Fibroblast of gingiva (primary cell): ENCODE data around the gene RPL13.
"Not testable (repeated sequence)": the region's sequence is repeated elsewhere in the genome, so short reads cannot be mapped to it uniquely, and the experiment has no call there.

Experiments
- DNase-seq: peaks from one replicate; pipeline ENCODE4 v3.0.0-alpha.2; 2011; ENCODE audit warnings: low read depth

The RPL13 gene

DNA sequence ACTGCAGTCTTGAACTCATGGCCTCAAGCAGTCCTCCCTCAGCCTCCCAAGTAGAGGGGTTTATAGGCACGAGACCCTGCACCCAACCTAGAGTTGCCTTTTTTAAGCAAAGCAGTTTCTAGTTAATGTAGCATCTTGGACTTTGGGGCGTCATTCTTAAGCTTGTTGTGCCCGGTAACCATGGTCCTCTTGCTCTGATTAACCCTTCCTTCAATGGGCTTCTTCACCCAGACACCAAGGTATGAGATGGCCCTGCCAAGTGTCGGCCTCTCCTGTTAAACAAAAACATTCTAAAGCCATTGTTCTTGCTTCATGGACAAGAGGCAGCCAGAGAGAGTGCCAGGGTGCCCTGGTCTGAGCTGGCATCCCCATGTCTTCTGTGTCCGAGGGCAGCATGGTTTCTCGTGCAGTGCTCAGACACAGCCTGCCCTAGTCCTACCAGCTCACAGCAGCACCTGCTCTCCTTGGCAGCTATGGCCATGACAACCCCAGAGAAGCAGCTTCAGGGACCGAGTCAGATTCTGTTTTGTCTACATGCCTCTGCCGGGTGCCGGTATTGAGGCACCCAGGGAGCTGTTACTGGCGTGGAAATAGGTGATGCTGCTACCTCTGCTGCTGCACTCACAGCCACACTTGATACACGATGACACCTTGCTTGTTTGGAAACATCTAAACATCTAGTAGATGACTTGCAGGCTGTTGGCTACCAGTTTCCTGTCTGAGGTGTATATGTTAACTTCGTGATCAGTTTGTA is 3.3 kb downstream of the RPL13 start:
- DNase-seq, result no peak

DNA sequence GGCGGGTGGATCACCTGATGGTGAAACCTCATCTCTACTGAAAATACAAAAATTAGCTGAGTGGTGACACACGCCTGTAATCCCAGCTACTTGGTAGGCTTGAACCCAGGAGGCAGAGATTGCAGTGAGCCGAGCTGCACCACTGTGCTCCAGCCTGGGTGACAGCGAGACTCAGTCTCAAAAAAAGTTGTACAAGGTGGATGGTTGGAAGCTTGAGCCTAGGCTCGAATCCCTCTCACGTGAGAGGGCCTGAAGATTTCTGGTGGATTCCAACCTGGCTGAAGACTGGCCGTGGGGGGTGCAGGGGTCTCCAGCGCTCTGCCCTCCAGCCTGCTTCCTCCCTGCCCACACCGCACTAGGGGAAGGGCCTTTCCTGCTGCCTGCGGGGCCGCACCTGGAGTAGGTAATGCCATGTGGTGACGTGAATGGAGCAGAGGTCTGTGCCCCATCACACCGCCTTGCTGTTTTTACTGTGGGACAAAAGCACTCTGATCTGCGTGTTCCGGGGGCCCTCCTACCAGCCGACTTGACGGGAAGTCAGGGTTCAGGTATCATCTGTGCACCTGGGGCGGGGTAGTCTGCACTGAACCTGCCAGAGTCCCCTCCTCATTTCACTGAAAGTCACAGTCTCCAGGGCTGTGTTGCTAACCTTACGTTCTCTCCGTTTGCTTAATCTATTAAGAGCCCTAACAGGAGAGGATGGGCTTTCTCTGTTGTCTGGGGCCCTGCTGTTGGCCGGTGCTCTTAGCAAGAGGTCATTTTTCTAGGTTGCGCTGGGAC is 4.2 kb downstream of the RPL13 start:
- DNase-seq, result no peak

DNA sequence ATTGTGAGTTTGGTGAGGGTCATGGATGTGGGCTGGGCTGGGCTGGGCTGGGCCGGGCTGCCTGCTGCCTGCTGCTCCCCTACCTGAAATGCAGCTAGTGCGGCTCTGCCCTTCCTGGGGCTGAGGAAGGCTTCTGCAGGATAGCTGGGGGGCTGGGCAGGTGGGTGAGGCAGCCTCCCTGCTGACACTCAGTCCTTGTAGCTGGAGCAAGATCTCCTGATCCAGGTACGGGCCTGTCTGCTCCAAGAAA is 4.7 kb downstream of the RPL13 start:
- DNase-seq, result no peak

DNA sequence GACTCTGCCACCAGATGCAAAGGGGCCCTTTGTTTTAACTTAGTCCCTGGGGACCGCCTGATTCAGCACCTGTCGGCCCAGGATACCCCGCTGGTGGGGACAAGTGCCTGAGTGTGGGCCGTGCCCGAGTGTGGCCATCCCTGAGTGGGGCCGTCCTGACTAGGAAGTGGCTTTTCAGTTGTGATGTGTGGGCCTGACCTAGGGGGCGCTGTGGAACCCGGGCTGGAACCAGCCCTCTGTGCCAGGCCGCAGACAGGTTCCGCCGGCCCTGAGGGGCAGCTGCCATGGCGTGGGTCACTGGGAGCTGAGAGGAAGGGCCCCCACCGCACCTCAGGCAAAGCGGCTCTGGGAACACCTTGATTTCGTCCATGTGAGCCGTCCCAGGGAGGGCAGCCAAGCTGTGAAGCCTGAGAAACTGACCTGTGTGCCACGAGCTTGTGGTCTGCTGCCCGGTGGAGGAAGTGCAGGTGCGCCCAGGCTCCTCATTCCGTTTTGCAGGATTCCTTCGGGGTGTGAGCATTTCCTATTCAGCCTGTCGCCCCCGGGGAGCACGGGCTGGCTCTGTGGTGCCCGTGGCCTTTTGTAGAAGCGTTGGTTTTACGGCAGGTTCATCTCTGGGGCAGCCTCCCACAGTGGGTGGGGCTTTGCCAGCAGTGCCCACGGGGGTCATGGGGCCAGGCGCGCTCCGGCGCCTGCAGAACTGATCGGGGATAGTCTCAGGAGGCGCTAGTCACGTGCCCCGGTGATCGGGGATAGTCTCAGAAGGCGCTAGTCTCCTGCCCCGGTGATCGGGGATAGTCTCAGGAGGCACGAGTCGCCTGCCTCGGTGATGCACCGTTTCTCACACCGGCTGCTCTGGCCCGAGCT is 5.3 kb downstream of the RPL13 start:
- DNase-seq, result peak; percentile 34

DNA sequence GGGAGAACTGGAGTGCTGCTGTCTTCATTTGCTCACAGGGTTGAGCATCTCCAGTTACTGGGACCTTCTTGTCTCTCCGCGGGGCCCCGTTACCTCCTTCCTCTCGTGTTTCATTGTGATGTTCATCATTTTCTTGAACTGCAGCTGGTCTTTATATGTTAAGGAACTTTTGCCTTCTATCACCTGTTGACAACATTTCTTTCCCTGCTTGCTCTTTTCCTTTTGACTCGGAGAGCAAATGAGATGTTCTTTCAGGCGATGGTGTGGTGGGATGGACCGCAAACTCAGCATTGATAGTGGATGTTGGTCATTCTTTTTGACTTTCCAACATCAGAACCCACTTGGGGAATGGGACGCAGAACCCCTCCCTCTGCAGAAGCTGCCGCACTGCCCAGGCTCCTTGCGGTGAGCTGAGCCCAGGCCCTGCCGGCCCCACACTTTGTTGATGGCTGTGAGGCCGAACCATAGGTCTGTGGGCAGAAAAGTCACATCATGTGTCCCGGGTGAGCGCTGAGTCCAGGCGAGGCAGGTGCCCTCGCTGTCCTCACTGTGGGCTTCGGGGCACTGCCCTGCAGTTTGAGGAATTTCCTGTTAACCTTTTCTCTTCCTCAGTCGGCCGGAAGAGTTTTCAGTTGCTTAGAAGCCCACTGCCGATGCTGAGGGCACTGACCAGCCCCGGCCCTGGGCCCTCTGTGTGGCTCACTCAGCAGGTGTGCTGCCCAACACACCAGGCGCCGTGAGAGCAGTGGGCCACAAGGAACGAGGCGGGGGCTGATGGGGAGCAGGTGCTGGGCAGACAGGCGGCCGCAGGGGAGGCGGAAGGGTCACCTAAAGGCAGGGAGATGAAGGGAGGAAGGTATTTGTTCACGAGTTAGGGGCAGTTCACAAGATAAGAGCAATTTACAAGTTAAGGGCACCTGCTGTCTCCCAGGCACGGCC is 7.4 kb downstream of the RPL13 start:
- DNase-seq, result no peak

DNA sequence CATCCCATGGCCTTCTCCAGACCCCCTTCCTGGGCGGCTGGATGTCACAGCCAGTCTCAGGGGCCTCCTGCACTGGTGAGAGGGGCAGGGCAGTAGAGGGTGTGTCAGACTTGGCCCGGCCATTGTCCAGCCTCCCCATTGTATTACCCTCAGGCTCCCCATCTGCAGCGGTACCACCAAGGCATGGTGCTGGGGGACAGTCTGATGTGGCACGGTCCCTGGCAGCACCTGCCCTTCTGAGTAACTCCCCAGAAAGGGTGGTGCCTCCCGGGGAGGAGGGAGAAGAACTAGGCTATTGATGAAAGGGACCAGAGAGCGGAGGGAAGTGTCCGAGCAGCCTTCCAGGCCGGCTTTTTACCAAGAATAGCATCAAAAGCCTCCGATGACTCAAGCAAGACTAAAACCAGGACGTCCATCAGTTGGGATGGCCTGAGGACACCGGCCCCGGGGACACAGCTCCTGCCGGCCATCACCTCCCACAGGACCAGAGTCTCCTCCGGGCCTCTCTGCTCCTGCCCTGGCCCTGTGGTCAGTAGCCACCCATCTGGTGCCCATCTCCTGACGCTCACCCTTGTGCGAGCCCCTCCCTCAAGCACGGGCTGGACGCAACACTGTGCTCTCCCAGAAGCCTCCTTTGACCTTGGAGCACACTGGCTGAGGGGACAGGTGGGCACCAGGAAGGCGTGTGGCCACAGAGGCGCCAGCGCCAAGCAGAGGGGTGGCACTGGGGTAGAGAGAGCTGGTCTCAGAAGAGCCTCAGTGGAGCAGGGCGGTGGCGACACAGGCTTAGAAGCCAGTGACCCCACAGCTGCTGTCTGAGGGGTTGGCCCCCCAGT is 9.2 kb downstream of the RPL13 start:
- no peak for DNase-seq

DNA sequence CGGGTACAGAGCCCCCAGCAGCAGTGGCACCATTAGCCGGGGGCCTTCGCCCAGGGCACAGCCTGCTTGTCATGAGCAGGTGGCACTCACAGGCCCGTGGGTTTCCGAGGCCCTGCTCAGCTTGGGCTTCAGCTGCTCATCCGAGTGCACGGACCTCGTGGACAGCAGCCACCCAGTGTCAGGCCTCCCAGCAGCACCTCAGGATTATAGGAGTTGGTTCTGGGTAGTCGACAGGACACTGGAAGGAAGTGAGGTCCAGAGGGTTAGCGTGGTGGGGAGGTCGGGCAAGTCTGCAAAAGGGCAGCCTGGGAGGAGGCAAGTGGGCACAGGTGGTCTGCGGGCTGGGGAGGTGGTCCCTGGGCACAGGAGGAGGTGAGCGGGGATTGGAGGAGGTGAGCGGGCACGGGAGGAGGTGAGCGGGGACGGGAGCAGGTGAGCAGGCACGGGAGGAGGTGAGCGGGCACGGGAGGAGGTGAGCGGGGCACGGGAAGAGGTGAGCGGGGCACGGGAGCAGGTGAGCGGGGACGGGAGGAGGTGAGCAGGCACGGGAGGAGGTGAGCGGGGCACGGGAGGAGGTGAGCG is 10.0 kb downstream of the RPL13 start:
- no peak for DNase-seq

DNA sequence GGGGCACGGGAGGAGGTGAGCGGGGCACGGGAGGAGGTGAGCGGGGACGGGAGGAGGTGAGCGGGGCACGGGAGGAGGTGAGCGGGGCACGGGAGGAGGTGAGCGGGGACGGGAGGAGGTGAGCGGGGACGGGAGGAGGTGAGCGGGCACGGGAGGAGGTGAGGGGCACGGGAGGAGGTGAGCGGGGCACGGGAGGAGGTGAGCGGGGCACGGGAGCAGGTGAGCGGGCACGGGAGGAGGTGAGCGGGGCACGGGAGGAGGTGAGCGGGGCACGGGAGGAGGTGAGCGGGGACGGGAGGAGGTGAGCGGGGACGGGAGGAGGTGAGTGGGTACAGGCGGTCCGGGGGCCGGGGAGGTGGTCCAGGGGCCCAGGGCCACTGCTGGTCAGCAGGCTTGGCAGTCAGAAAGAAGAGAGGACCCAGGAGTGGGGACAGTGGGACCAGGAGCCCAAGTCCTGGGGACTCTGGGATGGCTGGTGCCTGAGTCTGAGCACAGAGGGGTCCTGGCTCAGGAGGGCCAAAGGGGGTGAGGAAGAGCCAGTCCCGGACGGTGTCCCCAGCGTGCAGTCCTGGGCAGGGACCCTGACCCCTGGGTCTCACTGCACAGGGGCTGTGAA is 10.6 kb downstream of the RPL13 start:
- not testable (repeated sequence) for DNase-seq

DNA sequence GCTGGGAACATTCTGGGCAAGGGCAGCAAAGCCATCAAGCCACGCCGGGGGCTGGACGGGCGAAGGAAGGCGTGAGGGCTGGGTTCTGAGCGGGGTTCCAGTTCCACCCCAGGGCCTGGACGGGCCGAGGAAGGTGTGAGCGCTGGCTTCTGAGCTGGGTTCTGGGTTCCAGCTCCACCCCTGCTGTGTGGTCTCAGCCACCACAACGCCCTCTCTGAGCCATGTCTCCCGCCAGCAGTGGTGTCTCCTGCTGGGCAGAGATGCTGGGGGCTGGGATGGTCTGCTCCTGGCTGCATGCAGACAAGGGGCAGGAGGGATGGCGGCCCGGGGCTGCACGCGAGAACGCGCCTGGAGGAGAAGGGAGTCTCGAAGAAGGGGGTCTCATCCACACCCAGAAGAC is 11.2 kb downstream of the RPL13 start:
- no peak for DNase-seq

DNA sequence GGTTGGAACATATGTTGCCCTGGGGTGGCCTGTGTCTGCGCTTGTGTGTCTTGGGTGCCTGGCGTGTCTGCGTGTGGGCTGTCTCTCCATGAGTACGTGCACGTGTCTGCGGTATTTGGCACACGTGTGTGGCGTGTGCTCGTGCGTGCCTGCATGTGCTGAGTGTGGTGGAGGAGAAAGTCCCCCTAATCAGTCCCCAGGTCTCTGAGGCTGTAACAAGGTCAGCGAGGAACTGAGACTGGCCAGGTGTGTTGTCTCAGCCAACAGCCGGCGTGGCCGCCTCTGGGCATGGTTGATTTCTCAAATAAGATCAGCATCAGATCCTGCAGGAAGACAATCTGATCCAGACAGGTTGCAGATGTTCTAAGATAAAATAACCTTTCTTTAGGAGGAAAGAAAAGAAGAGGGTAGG is 11.6 kb downstream of the RPL13 start:
- DNase-seq, result no peak

DNA sequence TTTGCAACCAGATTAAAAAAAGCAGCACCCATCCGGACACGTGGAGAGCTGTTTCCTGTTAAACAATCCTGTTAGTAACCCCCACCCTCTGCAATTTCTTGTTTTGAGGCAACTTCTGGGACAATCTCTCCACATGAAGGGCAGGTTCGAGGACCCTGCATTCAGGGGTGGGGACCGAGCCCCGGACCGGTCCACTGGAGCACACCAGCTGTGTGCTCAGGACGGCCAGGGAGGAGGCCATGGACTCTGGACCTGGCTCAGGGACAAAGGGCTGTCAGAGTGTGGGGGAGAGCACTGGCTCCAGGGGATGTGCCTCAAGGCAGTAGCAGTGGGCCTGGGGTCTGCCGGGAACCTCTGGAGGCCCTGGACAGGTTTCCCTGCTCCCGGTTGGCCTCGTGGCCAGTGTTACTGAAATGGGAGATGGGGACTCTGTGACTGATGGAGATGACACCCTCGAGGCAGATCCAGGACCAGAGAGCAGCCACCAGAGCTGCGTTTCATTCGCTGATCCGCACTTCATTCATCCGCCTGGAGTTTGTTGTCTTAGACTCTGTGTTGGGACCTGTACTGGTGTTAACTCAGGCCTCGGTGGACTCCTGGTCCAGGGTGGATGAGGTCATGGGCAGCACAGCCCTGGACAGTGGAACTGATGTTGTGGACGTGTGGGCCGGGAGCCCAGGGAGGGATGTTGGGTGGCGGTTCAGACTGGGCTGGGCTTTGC is 12.2 kb downstream of the RPL13 start:
- DNase-seq, result no peak

DNA sequence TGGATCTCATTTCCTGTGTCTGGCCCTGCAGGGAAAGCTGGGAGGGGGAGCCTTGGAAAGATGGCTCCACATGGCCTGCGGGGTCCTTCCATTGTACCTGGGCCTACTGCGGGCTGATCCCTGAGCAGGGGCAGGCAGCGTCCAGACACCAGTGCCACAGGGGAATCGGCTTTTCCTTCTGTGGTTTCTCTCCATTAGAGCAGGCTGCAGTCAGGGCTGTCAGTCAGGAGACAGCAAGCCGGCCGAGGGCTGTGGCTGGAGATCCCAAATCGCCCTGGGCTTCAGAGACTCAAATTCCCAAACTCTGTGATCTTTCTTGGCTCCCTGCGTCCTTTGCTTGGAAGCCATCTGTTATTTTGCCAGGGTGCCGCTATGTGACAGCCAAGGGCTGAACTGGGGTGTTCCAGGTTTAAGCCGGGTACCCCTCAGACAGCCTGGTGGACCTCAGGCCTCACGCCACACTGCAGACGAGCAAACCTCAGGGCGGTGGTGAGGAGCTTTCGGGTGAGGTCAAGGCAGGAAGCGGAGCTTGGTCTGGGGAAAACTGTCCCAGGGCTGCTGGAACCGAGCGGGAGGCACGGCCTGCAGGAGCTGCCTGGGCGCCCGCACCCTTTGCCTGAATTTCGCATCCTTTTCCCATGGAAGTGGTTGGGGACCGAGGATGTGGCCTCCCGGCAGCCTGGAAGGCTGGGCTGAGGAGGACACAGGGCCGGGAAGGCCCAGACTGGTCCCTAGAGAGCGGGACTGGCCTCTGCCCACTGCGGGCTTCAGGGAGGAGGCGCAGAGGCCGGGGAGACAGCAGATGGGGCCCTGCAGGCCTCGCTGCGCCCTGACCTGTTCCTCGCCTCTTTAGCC is 13.6 kb downstream of the RPL13 start:
- no peak for DNase-seq

DNA sequence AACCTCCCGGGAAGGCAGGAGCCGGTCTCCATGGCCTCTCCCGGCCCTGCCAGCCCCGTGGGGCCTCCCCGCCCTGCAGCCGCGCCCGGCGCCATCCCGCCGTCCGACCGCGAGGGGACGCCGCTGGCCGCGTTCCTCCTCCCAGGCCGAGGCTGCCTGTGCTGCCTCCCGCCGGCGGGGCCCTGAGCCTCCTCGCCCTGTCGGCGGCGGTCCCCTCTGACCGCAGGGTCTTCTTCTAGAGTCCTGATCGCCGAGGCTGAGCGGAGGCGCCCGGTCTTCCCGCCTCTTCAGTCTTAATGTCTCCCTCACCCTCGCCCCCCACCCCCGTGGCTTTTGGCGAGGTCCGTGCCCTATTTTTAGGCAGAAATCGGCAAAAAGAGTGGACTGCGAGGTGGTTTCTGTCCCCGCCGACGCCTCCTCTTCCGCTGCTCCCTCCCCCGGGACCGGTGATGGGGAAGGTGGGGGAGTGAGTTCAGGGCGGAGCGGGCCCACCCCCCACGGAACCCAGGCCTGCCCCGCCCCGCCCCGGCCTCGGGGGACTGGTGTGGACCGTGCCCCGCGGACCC is 14.3 kb downstream of the RPL13 start:
- peak; percentile 75 for DNase-seq

DNA sequence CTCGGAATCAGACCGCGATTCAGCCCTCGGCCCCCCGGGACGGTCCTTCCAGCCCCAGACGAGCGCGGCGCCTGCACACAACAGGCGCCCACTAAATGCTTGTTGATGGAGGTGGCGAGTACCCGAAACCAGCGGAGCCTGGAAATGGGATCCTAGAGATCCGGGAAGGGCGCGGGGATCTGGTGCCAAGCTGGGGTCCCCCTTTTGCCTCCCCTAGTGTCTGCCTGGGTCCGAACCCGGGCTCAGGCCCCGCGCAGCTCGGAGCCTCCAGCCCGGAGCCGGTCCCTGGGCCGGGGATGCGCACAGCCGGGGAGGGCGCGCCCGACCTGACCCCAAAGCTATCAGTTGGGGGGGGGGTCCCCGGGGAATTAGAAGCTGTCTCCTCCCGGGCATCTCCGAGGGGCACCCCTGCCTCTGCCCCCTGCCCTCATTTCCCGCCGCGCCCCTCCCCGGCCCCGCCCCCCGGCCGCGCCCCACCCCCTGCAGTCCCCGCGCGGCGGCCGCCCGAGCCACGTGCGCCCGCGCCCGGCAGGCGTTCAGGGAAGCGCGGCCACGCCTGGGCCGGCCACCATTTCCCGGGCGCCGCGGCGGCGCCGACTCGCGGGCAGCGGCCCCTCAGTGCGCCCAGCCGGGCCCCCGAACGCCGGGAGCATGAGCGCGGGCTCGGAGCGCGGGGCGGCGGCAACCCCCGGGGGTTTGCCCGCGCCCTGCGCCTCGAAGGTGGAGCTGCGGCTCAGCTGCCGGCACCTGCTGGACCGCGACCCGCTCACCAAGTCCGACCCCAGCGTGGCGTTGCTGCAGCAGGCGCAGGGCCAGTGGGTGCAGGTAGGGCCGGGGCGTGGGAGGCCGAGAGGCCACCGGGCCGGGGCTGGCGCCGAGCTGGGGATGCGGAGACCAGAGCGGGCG is 15.0 kb downstream of the RPL13 start, which contains the start of gene CPNE7:
Gene CPNE7 (plus strand): TSS at position 512 of the 906 bp plus-strand sequence. CDS start 140 bp downstream, at position 652.
- DNase-seq, result no peak

DNA sequence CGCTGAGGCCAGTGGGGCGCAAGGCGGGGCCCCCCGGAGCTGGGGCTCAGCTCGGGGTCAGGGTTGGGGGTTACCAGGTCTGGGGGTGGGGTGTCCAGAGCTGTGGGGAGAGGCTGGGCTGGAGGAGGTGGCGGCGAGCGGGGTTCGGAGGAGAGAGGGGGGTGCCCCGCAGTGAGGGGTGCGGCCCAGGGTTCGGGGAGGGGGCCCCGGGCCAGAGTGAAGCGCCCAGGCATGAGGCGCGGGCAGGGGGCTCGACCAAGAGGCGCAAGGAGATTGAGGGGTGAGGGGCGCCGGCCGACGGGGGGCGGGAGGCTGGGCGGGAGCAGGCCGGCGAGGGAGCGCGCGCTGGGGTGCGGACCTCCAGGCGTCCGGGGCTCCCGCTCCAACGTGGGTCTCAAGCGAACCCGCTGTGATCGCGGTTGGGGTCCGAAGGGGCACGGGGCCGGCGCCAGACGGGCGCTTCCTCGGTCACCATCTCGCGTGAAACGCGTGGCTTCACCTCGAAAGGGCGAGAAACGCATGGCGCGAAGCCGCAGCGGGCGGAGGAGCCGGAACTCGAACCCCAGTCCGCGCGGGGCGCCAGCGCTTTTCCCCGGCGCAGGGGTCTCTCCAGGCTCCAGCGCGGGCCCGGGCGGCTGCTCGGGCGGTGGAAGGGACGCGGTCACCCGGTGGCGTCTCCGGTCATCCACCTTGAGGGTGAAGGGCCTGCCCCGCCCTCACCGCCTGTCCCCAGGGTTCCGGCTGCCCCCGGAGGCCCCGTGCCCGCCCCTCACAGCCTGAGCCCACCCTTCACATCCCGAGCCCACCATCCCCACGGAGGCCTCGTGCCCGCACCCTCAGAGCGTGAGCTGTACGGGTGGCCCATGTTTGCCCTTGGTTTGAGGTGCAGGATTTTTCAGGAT is 15.9 kb downstream of the RPL13 start:
- no peak for DNase-seq
